ENCODE results near the gene BLTP1.

DNA sequence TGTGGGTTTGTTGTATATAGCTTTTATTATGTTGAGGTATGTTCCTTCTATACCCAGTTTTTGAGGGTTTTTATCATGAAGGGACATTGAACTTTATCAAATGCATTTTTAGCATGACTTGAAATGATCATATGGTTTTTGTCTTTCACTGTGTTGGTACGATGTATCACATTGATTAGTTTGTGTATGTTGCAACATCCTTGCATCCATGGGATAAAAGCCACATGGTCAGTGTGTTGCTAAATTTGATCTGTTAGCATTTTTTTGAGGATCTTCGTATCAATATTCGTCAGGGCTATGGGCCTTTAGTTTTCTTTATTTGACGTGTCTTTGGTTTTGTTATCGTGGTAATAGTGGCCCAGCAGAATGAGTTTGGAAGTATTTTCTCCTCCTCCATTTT, 11.3 kb upstream of the BLTP1 start:
- TF ChIP-seq, protein P1, sequence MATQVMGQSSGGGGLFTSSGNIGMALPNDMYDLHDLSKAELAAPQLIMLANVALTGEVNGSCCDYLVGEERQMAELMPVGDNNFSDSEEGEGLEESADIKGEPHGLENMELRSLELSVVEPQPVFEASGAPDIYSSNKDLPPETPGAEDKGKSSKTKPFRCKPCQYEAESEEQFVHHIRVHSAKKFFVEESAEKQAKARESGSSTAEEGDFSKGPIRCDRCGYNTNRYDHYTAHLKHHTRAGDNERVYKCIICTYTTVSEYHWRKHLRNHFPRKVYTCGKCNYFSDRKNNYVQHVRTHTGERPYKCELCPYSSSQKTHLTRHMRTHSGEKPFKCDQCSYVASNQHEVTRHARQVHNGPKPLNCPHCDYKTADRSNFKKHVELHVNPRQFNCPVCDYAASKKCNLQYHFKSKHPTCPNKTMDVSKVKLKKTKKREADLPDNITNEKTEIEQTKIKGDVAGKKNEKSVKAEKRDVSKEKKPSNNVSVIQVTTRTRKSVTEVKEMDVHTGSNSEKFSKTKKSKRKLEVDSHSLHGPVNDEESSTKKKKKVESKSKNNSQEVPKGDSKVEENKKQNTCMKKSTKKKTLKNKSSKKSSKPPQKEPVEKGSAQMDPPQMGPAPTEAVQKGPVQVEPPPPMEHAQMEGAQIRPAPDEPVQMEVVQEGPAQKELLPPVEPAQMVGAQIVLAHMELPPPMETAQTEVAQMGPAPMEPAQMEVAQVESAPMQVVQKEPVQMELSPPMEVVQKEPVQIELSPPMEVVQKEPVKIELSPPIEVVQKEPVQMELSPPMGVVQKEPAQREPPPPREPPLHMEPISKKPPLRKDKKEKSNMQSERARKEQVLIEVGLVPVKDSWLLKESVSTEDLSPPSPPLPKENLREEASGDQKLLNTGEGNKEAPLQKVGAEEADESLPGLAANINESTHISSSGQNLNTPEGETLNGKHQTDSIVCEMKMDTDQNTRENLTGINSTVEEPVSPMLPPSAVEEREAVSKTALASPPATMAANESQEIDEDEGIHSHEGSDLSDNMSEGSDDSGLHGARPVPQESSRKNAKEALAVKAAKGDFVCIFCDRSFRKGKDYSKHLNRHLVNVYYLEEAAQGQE (IDR thresholded peaks at IDR 0.05; ENCODE audit: unreplicated experiment), result no peak
- TF ChIP-seq, protein P2, sequence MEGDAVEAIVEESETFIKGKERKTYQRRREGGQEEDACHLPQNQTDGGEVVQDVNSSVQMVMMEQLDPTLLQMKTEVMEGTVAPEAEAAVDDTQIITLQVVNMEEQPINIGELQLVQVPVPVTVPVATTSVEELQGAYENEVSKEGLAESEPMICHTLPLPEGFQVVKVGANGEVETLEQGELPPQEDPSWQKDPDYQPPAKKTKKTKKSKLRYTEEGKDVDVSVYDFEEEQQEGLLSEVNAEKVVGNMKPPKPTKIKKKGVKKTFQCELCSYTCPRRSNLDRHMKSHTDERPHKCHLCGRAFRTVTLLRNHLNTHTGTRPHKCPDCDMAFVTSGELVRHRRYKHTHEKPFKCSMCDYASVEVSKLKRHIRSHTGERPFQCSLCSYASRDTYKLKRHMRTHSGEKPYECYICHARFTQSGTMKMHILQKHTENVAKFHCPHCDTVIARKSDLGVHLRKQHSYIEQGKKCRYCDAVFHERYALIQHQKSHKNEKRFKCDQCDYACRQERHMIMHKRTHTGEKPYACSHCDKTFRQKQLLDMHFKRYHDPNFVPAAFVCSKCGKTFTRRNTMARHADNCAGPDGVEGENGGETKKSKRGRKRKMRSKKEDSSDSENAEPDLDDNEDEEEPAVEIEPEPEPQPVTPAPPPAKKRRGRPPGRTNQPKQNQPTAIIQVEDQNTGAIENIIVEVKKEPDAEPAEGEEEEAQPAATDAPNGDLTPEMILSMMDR (conservative IDR thresholded peaks at IDR 0.05; ENCODE audit: low read depth in 2 of 2), result no peak
- TF ChIP-seq EZH2 (IDR thresholded peaks at IDR 0.05; ENCODE audit: low read depth, unreplicated experiment) (no peak), POLR2AphosphoS5 (IDR thresholded peaks at IDR 0.05; ENCODE audit: low read depth) (no peak), CREB1 (CRISPR knock-in tag; IDR thresholded peaks at IDR 0.05; ENCODE audit: low read depth) (no peak), JUNB (IDR thresholded peaks at IDR 0.05; ENCODE audit: unreplicated experiment) (no peak)
